Measurements from ENCODE around the gene HNRNPAB.
"Not testable (repeated sequence)": the region's sequence is repeated elsewhere in the genome, so short reads cannot be mapped to it uniquely, and the experiment has no call there.

The HNRNPAB gene

GRCh38 chr5:178249191-178249989 lies 45.1 kb downstream of the HNRNPAB start:
- no peak overlapping the region for H2AFZ ChIP-seq (ENCODE audit: low read depth, low read length)
- H3K36me3 ChIP-seq (replicated peaks; ENCODE audit: low read depth, low read length): no peaks in the 10 kb centered on the region
- H3K9me3 ChIP-seq (ENCODE audit: insufficient read depth, low read length): no peaks in the 10 kb centered on the region
- H3K27ac ChIP-seq (ENCODE audit: low read length): no peak overlapping the region
- H3K27me3 ChIP-seq (ENCODE audit: low read depth, low read length): no peaks in the 10 kb centered on the region
- no peak overlapping the region for H3K4me3 ChIP-seq (ENCODE audit: low read length)
- no peaks in the 10 kb centered on the region for H4K20me1 ChIP-seq (ENCODE audit: insufficient read depth, low read length)
- TF ChIP-seq EZH2phosphoT487 (IDR thresholded peaks at IDR 0.05; ENCODE audit: low read depth): no peak
- TF ChIP-seq, protein P1, sequence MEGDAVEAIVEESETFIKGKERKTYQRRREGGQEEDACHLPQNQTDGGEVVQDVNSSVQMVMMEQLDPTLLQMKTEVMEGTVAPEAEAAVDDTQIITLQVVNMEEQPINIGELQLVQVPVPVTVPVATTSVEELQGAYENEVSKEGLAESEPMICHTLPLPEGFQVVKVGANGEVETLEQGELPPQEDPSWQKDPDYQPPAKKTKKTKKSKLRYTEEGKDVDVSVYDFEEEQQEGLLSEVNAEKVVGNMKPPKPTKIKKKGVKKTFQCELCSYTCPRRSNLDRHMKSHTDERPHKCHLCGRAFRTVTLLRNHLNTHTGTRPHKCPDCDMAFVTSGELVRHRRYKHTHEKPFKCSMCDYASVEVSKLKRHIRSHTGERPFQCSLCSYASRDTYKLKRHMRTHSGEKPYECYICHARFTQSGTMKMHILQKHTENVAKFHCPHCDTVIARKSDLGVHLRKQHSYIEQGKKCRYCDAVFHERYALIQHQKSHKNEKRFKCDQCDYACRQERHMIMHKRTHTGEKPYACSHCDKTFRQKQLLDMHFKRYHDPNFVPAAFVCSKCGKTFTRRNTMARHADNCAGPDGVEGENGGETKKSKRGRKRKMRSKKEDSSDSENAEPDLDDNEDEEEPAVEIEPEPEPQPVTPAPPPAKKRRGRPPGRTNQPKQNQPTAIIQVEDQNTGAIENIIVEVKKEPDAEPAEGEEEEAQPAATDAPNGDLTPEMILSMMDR (IDR thresholded peaks at IDR 0.05; ENCODE audit: low read depth, low read length): no peak
- H3K9ac ChIP-seq (ENCODE audit: low read length): no peak overlapping the region
- no peaks in the 10 kb centered on the region for H3K4me1 ChIP-seq (ENCODE audit: low read length)
- no peaks in the 10 kb centered on the region for H3K79me2 ChIP-seq (ENCODE audit: low read length)
- no peak overlapping the region for H3K4me2 ChIP-seq (ENCODE audit: low read length)

DNA sequence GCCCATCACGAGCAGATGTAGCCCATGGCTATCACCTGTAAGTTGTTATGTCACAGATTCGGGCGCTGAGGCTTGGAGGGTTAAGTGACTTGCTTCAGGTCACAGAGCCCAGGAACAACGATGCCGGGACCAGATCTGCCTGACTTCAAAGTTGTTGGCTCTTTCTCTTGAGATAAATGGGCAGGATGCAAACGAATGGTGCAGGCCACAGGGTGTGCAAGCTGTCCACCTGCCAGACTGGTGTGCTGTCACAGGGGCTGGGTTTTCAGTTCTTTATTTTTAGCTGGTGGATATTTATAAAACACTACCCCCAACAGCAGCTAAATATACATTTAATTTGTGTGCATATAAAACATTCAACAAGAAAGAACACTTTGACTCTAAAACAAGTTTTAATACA lies 45.9 kb downstream of the HNRNPAB start:
- Histone ChIP-seq H3K27me3 (ENCODE audit: low read depth, low read length) (no peaks in the 10 kb centered on the region), H3K27ac (ENCODE audit: low read length) (no peak overlapping the region), H3K79me2 (ENCODE audit: low read length) (no peaks in the 10 kb centered on the region), H3K9ac (ENCODE audit: low read length) (no peak overlapping the region), H3K36me3 (replicated peaks; ENCODE audit: low read depth, low read length) (no peaks in the 10 kb centered on the region), H3K4me2 (ENCODE audit: low read length) (no peak overlapping the region), H3K4me3 (ENCODE audit: low read length) (no peak overlapping the region), H2AFZ (ENCODE audit: low read depth, low read length) (no peak overlapping the region), H3K4me1 (ENCODE audit: low read length) (no peaks in the 10 kb centered on the region), H4K20me1 (ENCODE audit: insufficient read depth, low read length) (no peaks in the 10 kb centered on the region), H3K9me3 (ENCODE audit: insufficient read depth, low read length) (no peaks in the 10 kb centered on the region)
- TF ChIP-seq EZH2phosphoT487 (IDR thresholded peaks at IDR 0.05; ENCODE audit: low read depth): no peak
- TF ChIP-seq, protein P1 (IDR thresholded peaks at IDR 0.05; ENCODE audit: low read depth, low read length): no peak

DNA sequence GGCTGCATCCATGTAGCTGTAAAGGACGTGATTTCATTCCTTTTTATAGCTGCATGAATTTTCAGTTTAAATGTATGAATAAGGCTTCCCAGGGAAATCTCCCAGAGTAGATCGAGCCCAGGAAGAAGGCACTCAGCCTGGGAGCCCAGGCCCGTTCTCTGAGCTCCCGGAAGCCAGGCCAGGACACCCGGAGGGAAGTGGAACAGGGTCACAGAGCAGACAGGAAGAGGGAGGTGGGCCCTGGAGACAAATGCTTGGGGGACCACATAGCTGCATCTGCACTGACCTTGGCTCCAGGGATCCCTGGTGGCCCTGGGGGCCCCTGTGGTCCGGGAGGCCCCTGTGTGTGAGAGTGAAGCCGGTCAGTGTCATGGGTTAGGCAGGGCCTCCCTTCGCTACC lies 47.9 kb downstream of the HNRNPAB start:
- Histone ChIP-seq H3K4me1 (ENCODE audit: low read length) (no peaks in the 10 kb centered on the region), H3K4me3 (ENCODE audit: low read length) (no peak overlapping the region), H3K4me2 (ENCODE audit: low read length) (no peak overlapping the region), H4K20me1 (ENCODE audit: insufficient read depth, low read length) (no peaks in the 10 kb centered on the region), H3K79me2 (ENCODE audit: low read length) (no peaks in the 10 kb centered on the region), H3K27ac (ENCODE audit: low read length) (no peak overlapping the region), H3K36me3 (replicated peaks; ENCODE audit: low read depth, low read length) (no peaks in the 10 kb centered on the region), H3K9ac (ENCODE audit: low read length) (no peak overlapping the region), H3K9me3 (ENCODE audit: insufficient read depth, low read length) (no peaks in the 10 kb centered on the region), H2AFZ (ENCODE audit: low read depth, low read length) (no peak overlapping the region), H3K27me3 (ENCODE audit: low read depth, low read length) (no peaks in the 10 kb centered on the region)
- no peak for TF ChIP-seq EZH2phosphoT487 (IDR thresholded peaks at IDR 0.05; ENCODE audit: low read depth)
- TF ChIP-seq, protein P1 (IDR thresholded peaks at IDR 0.05; ENCODE audit: low read depth, low read length): no peak

DNA sequence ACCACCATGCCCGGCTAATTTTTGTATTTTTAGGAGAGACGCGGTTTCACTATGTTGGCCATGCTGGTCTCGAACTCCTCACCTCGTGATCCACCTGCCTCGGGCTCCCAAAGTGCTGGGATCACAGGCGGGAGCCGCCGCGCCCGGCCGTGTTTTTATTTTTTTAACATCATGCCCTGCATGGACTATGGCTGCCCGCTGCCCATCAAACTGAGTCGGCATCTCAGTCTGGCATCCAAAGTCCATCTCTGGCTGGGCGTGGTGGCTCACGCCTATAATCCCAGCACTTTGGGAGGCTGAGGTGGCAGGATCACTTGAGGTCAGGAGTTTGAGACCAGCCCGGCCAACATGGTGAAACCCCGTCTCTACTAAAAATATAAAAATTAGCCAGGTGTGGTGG lies 49.3 kb downstream of the HNRNPAB start:
- H3K9me3 ChIP-seq (ENCODE audit: insufficient read depth, low read length); H2AFZ ChIP-seq (ENCODE audit: low read depth, low read length); H3K79me2 ChIP-seq (ENCODE audit: low read length); H3K27me3 ChIP-seq (ENCODE audit: low read depth, low read length); H3K9ac ChIP-seq (ENCODE audit: low read length); H4K20me1 ChIP-seq (ENCODE audit: insufficient read depth, low read length); H3K4me1 ChIP-seq (ENCODE audit: low read length); H3K36me3 ChIP-seq (replicated peaks; ENCODE audit: low read depth, low read length); H3K27ac ChIP-seq (ENCODE audit: low read length); H3K4me3 ChIP-seq (ENCODE audit: low read length); H3K4me2 ChIP-seq (ENCODE audit: low read length): not testable (repeated sequence)

Data from OCI-LY3 (cell line).